IMR-90 (cell line): ENCODE data around the gene TMC7. TPM values are rescaled to one million over a fixed set of nuclear protein-coding genes. Genes with fewer than 3 reads are reported as not detected.

Experiments
- ATAC-seq: fragments of 200-7000 bp; cut with Tn5 transposase; 2 replicates; pipeline ENCODE4 v1.9.1; 2020; ENCODE audit warnings: low read depth, mild to moderate bottlenecking, moderate library complexity
- BruUV-seq: library from RNA; stranded (reverse); fragments of 400-500 nt; replicated peaks from 2 replicates; lab custom pipeline; 2021; lab: Mats Ljungman, UMichigan
- CTCF ChIA-PET: fragments of 300-600 bp; formaldehyde crosslinking; extraction: SDS; loops from one replicate; lab custom pipeline; 2021; ENCODE audit warnings: antibody characterized with exemption; lab: Yijun Ruan, JAX
- POLR2A ChIA-PET: fragments of 300-600 bp; sonication (Branson Sonifier 250); formaldehyde crosslinking; loops from one replicate; lab custom pipeline; 2022; ENCODE audit warnings: antibody characterized with exemption; ENCODE audit not compliant: unreplicated experiment; lab: Charles Lee
- DNase-seq: peaks from one replicate; pipeline ENCODE4 v3.0.0; 2013
- H2AFZ ChIP-seq: replicated peaks from 2 replicates; pipeline ENCODE3; 2013; ENCODE audit warnings: low read length, mild to moderate bottlenecking; ENCODE audit not compliant: poor library complexity
- H2AK5ac ChIP-seq: 2 replicates; pipeline ENCODE4 v1.6.1; 2013; ENCODE audit warnings: low read depth, low read length, inconsistent platforms
- H2AK9ac ChIP-seq: replicated peaks from 2 replicates; pipeline ENCODE3; 2013; ENCODE audit warnings: mild to moderate bottlenecking, low read depth, low read length, moderate library complexity; ENCODE audit not compliant: poor library complexity
- H2BK120ac ChIP-seq: 2 replicates; pipeline ENCODE4 v1.6.1; 2013; ENCODE audit warnings: low read depth, low read length, inconsistent platforms
- H2BK15ac ChIP-seq: 3 replicates; pipeline ENCODE4 v1.6.1; 2013; ENCODE audit warnings: low read depth, low read length, inconsistent platforms
- H2BK20ac ChIP-seq: 2 replicates; pipeline ENCODE4 v1.6.1; 2013; ENCODE audit warnings: low read depth, mild to moderate bottlenecking, inconsistent platforms, low read length, moderate library complexity
- H2BK5ac ChIP-seq: 2 replicates; pipeline ENCODE4 v1.6.1; 2013; ENCODE audit warnings: mild to moderate bottlenecking, low read depth, low read length, inconsistent platforms; ENCODE audit not compliant: poor library complexity, severe bottlenecking
- H3K14ac ChIP-seq: replicated peaks from 2 replicates; pipeline ENCODE4 v1.6.1; 2013; ENCODE audit warnings: low read depth, low read length, inconsistent platforms
- H3K18ac ChIP-seq: 2 replicates; pipeline ENCODE4 v1.6.1; 2013; ENCODE audit warnings: low read depth, low read length, control low read depth
- H3K23ac ChIP-seq: 2 replicates; pipeline ENCODE4 v1.6.1; 2013; ENCODE audit warnings: low read depth, low read length, inconsistent platforms
- H3K27ac ChIP-seq: 2 replicates; pipeline ENCODE4 v1.5.1; 2013; ENCODE audit warnings: mild to moderate bottlenecking, control low read depth, low read length; ENCODE audit not compliant: insufficient read depth
- H3K27me3 ChIP-seq: 2 replicates; pipeline ENCODE4 v1.6.1; 2013; ENCODE audit warnings: low read length; ENCODE audit not compliant: control insufficient read depth, insufficient read depth
- H3K36me3 ChIP-seq: 2 replicates; pipeline ENCODE4 v1.6.1; 2013; ENCODE audit warnings: low read length, mixed read lengths; ENCODE audit not compliant: control insufficient read depth, insufficient read depth
- H3K4ac ChIP-seq: 2 replicates; pipeline ENCODE4 v1.6.1; 2013; ENCODE audit warnings: low read depth, low read length, inconsistent platforms
- H3K4me1 ChIP-seq: 2 replicates; pipeline ENCODE4 v1.6.1; 2013; ENCODE audit warnings: low read length, mixed read lengths; ENCODE audit not compliant: control insufficient read depth, insufficient read depth
- H3K4me2 ChIP-seq: 2 replicates; pipeline ENCODE4 v1.6.1; 2013; ENCODE audit warnings: low read depth, mild to moderate bottlenecking, control low read depth, low read length, moderate library complexity
- H3K4me3 ChIP-seq: 2 replicates; pipeline ENCODE4 v1.5.1; 2013; ENCODE audit warnings: low read depth, mild to moderate bottlenecking, control low read depth, low read length, moderate library complexity; ENCODE audit not compliant: insufficient read depth
- H3K56ac ChIP-seq: 2 replicates; pipeline ENCODE4 v1.6.1; 2013; ENCODE audit warnings: low read length, inconsistent platforms; ENCODE audit not compliant: insufficient read depth; ENCODE audit errors: extremely low read depth
- H3K79me1 ChIP-seq, 2 experiments: 2 replicates each; pipeline ENCODE4 v1.6.1; 2013; ENCODE audit warnings: low read length in 2 of 2, inconsistent platforms in 1 of 2, low read depth in 1 of 2
- H3K9ac ChIP-seq: 2 replicates; pipeline ENCODE4 v1.6.1; 2013; ENCODE audit warnings: low read depth, low read length, control low read depth
- H3K9me1 ChIP-seq: 2 replicates; pipeline ENCODE4 v1.6.1; 2013; ENCODE audit warnings: low read length, inconsistent platforms; ENCODE audit not compliant: insufficient read depth
- H3K9me3 ChIP-seq: 2 replicates; pipeline ENCODE4 v1.6.1; 2013; ENCODE audit warnings: low read length; ENCODE audit not compliant: control insufficient read depth, insufficient read depth
- H4K20me1 ChIP-seq: 2 replicates; pipeline ENCODE4 v1.6.1; 2013; ENCODE audit warnings: low read length, inconsistent platforms; ENCODE audit not compliant: insufficient read depth
- H4K5ac ChIP-seq: 2 replicates; pipeline ENCODE4 v1.6.1; 2013; ENCODE audit warnings: mild to moderate bottlenecking, low read depth, low read length, control low read depth
- H4K8ac ChIP-seq, 2 experiments: 2 replicates each; pipeline ENCODE4 v1.6.1; 2013; ENCODE audit warnings: low read depth in 2 of 2, low read length in 2 of 2, control low read depth in 1 of 2, inconsistent platforms in 1 of 2
- H4K91ac ChIP-seq: 2 replicates; pipeline ENCODE4 v1.6.1; 2013; ENCODE audit warnings: low read depth, low read length, inconsistent platforms; ENCODE audit not compliant: insufficient read depth
- CEBPB ChIP-seq: IDR thresholded peaks from 2 replicates; pipeline ENCODE4 v1.6.1; 2012; ENCODE audit warnings: low read depth, low read length, improper control_type of control experiment
- FOS ChIP-seq: fragments of 150-350 bp; IDR thresholded peaks from 2 replicates; pipeline ENCODE4 v1.6.1; 2016; ENCODE audit warnings: low read depth, low read length
- MAFK ChIP-seq: IDR thresholded peaks from 2 replicates; pipeline ENCODE4 v1.6.1; 2012; ENCODE audit warnings: low read depth, low read length, improper control_type of control experiment
- RCOR1 ChIP-seq: IDR thresholded peaks from 2 replicates; pipeline ENCODE4 v1.6.1; 2012; ENCODE audit warnings: mild to moderate bottlenecking, low read length, improper control_type of control experiment; ENCODE audit not compliant: insufficient replicate concordance
- RFX5 ChIP-seq: IDR thresholded peaks from 2 replicates; pipeline ENCODE4 v1.8.0; 2012; ENCODE audit warnings: low read depth, mild to moderate bottlenecking, low read length, moderate library complexity
- SMC3 ChIP-seq: fragments of 150-350 bp; IDR thresholded peaks from 2 replicates; pipeline ENCODE4 v1.6.1; 2016; ENCODE audit warnings: low read depth, mild to moderate bottlenecking, antibody characterized with exemption, low read length, moderate library complexity
- WGBS, 2 experiments: methylation state at CpG; one replicate each; pipeline versions ENCODE4 v1.1.5 to v1.1.7; 2013; ENCODE audit warnings: missing lambda C conversion rate in 2 of 2; ENCODE audit not compliant: insufficient read length in 1 of 2; ENCODE audit errors: extremely low coverage in 2 of 2; 5-methylcytosine and 5-hydroxymethylcytosine counted together
- dilution Hi-C: fragments of 300-500 bp; cut with HindIII; formaldehyde crosslinking; loops from one replicate; pipeline ENCODE4 v1.14.3; 2018; ENCODE audit warnings: low sequenced_read_pairs; ENCODE audit not compliant: unreplicated experiment
- in situ Hi-C: fragments of 300-500 bp; cut with MboI; formaldehyde crosslinking; loops from 3 replicates; pipeline ENCODE4 v1.14.3; 2019; ENCODE audit warnings: low sequenced_read_pairs, inconsistent platforms, mixed read lengths
- intact Hi-C: fragments of 100-400 bp; cut with micrococcal nuclease; formaldehyde crosslinking; loops from 2 replicates; pipeline ENCODE4 v1.10.0; 2022
- polyA plus RNA-seq, 3 experiments: library from polyadenylated mRNA; depleted of rRNA; stranded (reverse); fragments of >200 nt; gene quantifications; 2 replicates each; pipeline ENCODE4 v1.2.3, GENCODE V29; 2012; ENCODE audit warnings: low replicate concordance in 1 of 3
- total RNA-seq: library from RNA; depleted of rRNA; stranded (reverse); fragments of >200 nt; gene quantifications from 2 replicates; pipeline ENCODE4 v1.2.3, GENCODE V29; 2012
- TF ChIP-seq, protein P1 (sequence below): fragments of 150-350 bp; IDR thresholded peaks from 2 replicates; pipeline ENCODE4 v1.6.1; 2017; ENCODE audit warnings: mild to moderate bottlenecking, antibody characterized with exemption, low read length, low read depth
- TF ChIP-seq, protein P2 (sequence below): fragments of 150-350 bp; IDR thresholded peaks from 2 replicates; pipeline ENCODE4 v1.6.1; 2016; ENCODE audit warnings: low read depth, mild to moderate bottlenecking, low read length, moderate library complexity, borderline replicate concordance

TMC7 gene
- total and polyA plus RNA-seq, 2 of the 4 experiments (the other 2 are of a cell fraction): 0.27 to 0.36 TPM

DNA sequence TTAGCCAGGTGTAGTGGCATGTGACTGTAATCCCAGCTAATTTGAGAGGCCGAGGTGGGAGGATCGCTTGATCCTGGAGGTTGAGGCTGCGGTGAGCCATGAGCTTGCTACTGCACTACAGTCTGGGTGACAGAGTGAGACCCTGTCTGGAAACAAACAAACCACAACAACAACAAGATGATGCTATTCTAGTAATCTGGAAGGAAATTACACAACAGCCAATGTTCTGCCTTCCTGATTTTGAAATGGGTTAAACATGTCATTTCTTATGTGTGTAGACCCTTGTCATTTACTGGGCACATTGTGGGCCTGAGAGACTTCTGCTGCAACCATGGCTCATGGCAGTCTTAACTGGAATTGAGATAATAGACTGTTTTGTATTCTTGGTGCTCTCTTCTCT, 89.6 kb downstream of the TMC7 start:
- Histone ChIP-seq H3K4me1 (peaks cover 2% of the 10 kb centered on the region; the same call in 1 of the 2 replicates), H3K56ac (no peak overlapping the region), H2BK20ac (no peak overlapping the region), H3K9me1 (no peaks in the 10 kb centered on the region), H4K91ac (no peak overlapping the region), H2AFZ (no peak overlapping the region), H3K9me3 (no peaks in the 10 kb centered on the region), H3K4me3 (no peak overlapping the region), H3K4me2 (no peak overlapping the region), H2AK9ac (no peak overlapping the region), H4K5ac (no peak overlapping the region), H3K9ac (no peak overlapping the region), H3K18ac (no peak overlapping the region), H2BK120ac (no peak overlapping the region), H2BK5ac (no peak overlapping the region), H3K27ac (no peak overlapping the region), H3K14ac (no peak overlapping the region), H4K20me1 (no peaks in the 10 kb centered on the region), H3K27me3 (no peaks in the 10 kb centered on the region), H2BK15ac (no peak overlapping the region), H2AK5ac (no peak overlapping the region), H4K8ac (no peak overlapping the region), H3K23ac (no peak overlapping the region), H3K4ac (no peak overlapping the region), H3K36me3 (peaks cover 8% of the 10 kb centered on the region), H3K79me1 (peaks cover 0 to 5% of the 10 kb centered on the region in 2 experiments; a peak in 2 of 4 replicates)
- BruUV-seq: no TSS peak
- in situ Hi-C loops (loop anchor here (5.0 kb wide), 1 partner anchor 91 kb away; the partner anchor contains the start of gene TMC7), dilution Hi-C loops (no loop called here), intact Hi-C loops (no loop called here)
- ChIA-PET POLR2A (no interaction called here), CTCF (interaction anchor here (0.7 to 1.3 kb wide), 3 partner anchors 9 to 90 kb away, joined by 4 to 8 read pairs (median 4); partner anchors contain the start of gene TMC7)
- WGBS, 2 experiments: no CpG with 5 or more reads among the region's 3 CpGs
- ATAC-seq (no peak), DNase-seq (no peak)
- TF ChIP-seq RCOR1: no peak
- TF ChIP-seq, protein P1, sequence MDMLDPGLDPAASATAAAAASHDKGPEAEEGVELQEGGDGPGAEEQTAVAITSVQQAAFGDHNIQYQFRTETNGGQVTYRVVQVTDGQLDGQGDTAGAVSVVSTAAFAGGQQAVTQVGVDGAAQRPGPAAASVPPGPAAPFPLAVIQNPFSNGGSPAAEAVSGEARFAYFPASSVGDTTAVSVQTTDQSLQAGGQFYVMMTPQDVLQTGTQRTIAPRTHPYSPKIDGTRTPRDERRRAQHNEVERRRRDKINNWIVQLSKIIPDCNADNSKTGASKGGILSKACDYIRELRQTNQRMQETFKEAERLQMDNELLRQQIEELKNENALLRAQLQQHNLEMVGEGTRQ: no peak
- no peak for TF ChIP-seq FOS
- no peak for TF ChIP-seq MAFK
- TF ChIP-seq, protein P2, sequence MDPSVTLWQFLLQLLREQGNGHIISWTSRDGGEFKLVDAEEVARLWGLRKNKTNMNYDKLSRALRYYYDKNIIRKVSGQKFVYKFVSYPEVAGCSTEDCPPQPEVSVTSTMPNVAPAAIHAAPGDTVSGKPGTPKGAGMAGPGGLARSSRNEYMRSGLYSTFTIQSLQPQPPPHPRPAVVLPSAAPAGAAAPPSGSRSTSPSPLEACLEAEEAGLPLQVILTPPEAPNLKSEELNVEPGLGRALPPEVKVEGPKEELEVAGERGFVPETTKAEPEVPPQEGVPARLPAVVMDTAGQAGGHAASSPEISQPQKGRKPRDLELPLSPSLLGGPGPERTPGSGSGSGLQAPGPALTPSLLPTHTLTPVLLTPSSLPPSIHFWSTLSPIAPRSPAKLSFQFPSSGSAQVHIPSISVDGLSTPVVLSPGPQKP: no peak
- no peak for TF ChIP-seq CEBPB
- no peak for TF ChIP-seq RFX5
- no peak for TF ChIP-seq SMC3
